Ureter (tissue), 1 donor: ENCODE data around the gene POC1A. TPM values are rescaled to one million over a fixed set of nuclear protein-coding genes. Genes with fewer than 3 reads are reported as not detected.

ENCODE experiments used
- DNase-seq: peaks from one replicate; pipeline ENCODE4 v3.0.0-alpha.2; 2020; ENCODE audit warnings: low spot score
- total RNA-seq: library from RNA; stranded (reverse); gene quantifications from one replicate; pipeline ENCODE4 v1.2.4, GENCODE V29; 2023
- donor health status: DM: yes; HTN: yes; CAD: no.

POC1A gene
- total RNA-seq, 1 donor from 2014 or later: 3.6 TPM

DNA sequence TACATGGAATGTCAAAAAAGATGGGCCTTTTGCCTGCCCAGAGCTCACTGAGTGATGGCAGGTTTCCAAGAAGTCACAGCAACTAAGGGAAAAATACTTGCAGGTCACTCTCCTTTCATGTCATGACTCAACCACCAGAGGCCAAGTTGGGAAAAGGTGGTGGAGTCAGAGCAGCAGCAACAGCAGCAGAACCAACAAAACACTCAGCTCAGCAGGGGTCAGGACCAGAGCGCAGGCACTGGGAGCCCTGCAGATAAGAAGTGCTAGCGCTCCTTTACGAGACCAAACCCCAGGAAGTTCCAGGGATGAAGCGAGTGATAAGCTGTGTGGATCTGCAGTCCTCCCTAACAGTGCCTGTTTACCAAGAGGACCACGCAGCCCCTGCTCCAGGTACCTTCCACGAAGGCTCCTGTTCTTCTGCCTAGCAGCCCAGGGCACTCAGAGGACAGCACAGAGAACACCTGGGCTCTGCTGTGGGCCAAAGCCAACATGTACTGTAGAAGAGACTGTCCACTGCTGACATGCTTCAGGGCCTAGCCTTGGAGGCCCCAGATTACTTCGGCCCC lies 26.0 kb downstream of the POC1A start:
- DNase-seq: no peak

DNA sequence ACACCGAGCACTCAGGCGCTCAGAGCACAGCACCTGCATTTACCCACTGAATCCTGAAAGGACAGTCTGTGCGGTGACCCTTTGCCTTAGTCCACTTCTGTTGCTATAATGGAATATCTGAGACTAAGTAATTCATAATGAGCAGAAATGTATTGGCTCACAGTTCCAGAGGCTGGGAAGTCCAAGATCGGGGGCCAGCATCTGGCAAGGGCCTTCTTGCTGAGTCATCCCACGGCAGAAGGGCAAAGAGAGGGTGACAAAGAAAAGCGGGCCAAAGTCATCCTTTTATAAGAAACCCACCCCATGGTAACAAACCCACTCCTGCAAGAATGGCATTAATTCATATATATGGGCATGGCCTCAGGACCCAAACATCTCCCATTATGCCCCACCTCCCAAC lies 27.7 kb downstream of the POC1A start:
- DNase-seq: no peak

DNA sequence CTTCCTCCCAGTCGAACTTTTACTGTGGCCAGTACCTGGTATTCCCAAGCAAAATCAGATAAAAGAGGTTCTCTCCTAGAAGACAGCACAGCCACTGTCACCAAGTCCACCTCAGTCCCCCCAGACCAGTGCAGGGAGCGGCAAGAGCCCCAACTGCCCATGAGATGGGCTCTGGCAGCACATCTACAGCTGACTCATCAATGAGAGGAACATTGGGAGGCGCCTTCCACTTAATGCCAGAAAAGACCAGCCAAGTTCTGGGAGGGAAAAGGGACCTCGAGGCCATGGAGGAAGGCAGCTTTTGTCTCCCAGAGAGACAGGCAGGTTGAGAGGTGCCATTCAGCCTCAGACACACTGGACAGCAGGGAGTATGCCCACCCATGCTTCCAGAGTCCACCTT lies 28.2 kb downstream of the POC1A start:
- no peak for DNase-seq

DNA sequence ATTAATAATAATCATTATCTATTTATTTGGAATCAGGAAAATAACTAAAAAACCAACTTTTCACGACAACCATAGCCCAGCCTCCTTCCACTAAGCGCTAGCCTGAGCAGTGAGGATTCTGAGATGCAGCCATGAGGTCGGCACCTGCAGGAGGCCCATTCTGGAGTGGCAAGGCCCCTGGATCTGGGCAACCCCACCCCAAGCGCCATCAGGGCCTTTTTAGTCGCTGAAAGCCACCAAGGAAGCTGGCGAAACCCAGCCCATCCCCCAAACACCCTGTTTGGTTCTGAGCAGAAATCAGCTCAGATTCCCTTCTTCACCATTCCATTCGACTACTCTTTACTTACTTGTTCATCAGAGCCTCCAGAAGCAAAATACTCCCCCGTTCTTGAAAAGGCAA lies 29.5 kb downstream of the POC1A start:
- DNase-seq: no peak

DNA sequence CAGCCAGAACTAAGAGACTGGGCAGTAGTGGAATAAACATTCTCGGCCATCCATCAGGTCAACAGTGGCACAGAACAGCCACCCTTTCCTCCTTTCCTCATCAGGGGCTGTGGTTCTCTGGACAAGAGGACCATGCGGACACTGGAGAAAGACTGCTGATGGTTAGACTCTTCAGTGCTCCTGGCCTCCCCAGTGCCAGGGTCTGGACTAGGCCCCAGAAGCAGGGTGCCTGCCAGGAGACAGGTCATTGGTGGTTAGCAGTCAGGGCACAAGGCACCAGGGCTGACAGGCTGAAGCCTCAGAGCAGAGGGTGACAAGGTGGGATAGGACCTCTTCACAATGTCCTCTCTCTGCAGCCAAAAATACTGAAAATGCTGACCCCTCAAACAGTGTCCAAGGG lies 30.1 kb downstream of the POC1A start:
- no peak for DNase-seq

DNA sequence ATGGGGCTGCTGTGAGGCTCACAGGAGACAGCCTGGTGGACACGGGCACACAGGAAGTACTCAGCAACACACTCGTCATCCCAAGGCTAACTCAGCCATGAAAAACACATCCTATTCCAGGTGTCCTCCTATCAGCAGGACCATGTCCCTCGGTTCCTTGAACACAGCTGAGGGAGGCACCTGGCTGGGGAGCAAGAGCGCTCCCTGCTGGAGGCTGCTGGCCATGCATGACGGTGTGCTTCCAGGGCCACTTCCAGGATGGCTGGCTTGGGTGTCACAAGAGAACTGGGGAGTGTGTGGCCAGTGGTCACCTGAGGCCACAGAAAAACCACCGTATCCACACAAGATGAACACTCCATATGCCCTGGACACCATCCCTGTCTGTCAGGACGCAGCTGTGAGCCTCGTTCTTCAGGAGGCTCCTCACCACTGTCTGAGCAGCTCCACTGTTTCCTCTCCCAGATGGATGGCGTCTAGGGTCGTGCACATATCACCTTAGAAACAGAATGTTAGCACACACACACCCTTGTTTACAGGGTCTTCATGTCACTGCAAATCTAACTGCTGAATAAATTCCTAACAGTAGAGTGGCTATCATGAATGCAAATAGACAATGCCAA lies 31.0 kb downstream of the POC1A start:
- peak; percentile 79 for DNase-seq

DNA sequence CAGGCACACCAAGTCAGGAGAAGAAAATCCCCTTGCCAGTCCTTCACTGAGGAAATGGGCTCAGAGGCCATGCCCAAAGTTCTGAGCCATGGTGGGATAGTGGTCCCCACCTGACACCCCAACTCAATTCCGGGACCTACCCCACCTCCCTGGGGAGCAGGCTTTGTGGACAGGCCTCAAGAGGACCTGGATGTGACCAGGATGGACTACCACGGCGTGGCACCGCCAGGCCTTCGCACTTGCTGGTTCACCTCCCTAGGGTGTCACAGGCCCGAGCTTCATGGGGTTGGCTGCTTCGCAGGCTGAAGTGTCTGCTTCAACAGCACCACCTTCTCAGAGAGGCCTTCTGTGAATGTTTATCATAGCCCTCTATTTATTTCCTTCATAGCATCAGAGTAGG lies 31.7 kb downstream of the POC1A start:
- no peak for DNase-seq

DNA sequence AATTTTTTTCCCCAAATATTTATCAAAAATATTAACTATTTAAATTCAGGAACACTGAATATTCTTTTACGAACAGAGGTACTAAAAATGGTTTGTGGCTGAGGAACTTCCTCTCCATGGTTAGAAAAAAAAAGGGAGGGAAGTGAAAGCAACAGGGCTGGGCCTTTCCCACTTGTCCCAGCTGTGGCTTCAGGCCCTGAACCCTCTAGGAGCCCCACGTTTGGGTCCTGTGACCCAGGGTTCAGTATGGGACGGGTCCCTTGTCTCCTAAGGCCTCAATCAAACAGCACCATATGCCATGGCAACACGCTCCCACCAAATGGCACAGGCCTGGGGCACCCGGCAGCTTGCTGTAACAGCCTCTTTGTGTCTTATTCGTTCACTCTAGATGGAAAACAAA lies 32.4 kb downstream of the POC1A start:
- no peak for DNase-seq

DNA sequence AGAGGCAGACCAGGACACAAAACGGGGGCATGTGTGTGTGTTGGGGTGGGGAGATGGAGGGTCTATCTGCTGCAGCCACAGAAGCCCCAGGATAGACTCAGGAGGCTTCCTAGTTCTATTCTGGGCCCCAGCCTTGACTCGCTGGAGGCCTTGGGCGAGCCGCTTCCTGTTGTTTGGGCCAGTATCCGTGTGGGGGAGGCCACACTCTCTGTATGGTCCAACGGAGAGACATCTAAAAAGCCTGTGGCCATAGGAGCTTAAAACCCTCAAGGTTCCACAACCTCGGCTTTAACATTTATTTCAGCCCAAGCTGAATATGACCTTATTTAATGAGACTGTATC lies 32.8 kb downstream of the POC1A start:
- no peak for DNase-seq

DNA sequence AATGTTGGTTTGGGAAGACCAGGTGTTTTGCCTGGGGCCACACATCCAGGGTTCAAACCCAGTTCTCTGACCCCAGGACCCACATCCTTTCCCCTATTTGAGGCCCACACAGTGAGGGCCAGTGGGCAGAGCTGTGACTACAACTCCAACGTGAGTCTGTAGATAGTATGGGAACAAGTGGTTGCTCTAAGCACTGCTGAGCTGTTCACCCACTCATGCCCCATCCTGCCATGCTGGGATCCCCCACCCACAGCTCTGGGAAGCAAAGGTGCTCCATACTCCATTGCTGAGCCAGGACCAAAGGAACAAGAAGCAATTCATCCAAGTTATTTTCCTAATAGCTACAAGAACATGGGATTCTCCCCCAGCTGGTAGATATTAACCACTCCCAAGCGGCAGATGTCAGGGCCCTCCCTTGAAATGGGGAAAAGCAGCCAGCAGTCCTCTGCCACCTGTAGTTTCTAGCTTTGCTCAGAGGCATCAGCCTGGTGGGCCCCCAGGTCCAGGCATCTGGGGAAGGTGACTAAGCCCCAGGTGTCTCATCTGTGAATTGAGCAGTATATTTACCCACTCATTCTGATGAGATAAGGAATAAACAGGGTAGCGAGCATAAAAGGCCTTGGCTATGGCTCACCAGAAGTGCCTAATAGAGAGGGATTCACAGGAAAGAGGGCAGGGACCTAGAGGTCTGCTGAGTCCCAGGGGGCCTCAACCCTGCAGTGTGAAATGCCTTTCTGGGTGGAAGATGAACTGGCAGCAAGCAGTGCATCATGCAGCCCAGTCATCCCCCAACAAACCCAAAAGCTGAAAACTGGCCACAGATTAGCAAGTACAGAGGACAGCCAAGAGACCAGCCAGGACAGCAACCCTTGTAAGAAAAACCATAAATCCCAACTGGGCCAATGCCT lies 33.4 kb downstream of the POC1A start:
- no peak for DNase-seq

DNA sequence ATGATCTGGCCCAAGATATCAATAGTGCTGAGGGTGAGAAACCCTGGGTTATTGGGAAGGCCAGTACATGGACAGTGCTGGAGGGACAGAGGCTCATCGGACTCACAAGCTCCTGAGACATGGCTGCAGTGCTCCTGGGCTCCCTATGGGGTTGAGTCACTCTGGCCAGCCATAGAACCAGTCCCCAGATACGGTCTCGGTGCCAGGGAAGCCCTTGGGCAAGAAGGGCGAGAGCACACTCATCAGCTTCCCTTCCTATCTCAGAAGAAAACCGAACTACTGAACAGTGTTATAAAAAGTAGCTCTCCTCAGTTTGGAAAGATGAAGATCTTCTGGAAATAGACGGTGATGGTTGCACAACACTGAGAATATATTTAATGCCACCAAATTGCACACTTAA lies 34.4 kb downstream of the POC1A start:
- no peak for DNase-seq

DNA sequence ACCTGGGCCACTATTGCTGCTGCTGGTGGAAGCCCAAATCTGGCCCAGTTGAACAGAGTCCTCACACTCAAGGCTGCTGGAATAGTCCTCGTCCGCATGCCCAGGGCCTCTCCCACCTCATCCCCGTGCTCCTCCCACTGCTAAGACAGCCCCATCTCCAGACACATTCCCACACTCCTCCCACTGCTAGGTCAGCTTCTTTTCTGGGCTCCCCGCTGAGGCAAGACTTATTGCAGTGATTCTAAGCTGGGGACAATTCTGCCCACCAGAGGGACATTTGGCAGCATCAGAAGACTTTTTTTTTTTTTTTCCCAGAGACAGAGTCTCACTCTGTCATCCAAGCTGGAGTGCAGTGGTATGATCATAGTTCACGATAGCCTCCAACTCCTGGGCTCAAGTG lies 35.1 kb downstream of the POC1A start:
- DNase-seq: no peak

DNA sequence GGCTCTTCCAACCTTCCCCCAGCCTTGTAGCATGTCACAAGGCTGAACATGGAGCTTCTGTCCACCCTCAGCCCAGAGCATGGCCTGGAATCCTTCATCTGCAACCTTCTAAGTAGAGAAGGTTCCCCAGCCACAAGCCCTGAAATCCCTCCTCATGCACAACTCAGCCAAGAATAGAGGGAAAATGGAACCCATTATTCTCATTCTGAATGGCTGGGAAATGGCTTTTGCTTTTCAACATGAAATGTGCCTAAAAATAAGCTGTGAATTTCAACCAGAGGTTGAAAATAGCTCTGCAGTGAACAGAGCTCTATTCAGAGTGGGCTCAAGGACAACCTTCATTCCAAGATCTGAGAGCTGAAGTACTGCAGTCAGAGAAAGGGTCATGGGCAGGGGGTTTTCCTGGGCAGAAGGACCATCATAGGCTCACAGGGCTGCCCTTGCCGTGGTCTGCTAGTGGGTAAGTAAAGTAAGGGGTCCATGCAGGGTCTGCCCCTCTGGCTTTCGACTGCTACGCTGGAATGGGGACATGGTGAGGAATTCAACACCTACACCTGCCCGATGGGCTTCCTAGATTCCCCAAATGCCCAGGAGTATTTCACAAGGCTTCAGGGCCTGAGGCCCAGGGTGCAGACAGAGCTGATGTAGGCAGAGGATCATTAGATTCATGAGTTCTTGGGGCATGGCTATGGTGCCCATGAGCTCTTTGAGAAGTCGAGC lies 35.9 kb downstream of the POC1A start:
- DNase-seq: no peak

DNA sequence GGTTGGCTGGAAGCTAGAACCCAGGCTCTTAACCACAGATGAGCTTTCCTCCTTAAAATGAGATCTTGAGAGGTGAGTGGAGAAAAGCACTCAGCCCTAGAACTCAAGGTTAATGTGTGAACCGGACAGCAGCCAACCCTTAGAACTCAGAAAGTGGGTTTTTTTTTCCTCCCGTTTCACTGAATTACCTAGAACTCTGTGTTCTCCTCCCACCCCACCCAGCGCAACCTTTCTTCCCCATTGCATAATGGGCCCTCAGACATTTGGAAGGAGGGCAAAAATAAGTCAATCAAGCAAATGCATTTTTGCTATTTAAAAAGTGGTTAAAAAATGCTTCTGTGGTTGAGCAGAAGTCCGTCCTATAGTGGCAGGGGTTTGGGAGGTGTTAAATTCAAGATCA lies 36.7 kb downstream of the POC1A start:
- DNase-seq: no peak

DNA sequence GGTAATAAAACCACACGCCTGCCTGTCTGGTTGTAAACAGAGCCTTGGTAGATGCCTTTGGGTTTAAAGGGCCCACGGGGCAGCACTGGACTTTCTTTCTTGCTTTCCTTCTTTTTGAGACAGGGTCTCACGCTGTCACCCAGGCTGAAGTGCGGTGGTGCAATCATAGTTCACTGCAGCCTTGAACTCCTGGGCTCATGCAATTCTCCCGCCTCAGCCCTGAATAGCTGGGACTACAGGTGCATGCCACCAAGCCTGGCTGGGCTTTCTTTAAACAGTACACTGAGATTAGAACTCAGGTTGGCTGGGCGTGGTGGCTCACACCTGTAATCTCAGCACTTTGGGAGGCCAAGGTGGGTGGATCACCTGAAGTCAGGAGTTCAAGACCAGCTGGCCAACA lies 42.2 kb downstream of the POC1A start:
- no peak for DNase-seq

DNA sequence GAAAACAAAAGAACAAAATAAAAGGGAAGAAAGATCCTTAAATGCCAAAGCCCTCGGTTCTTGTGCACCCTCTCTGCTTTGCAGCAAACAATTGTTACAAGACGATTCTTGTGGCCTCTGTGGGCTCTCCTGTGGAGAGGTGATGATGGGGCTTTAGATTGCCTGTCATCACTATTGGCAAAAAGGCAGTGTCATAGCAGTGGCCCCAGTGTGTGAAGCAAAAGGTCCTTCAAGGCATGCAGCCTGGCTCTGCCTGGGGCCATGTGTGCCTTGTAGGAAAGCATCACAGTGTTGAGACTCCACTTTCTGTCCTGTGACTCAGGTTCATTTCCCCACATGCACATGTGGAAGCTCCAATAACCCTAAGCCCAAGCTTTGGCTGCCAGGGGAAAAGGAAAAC lies 43.7 kb downstream of the POC1A start:
- no peak for DNase-seq

DNA sequence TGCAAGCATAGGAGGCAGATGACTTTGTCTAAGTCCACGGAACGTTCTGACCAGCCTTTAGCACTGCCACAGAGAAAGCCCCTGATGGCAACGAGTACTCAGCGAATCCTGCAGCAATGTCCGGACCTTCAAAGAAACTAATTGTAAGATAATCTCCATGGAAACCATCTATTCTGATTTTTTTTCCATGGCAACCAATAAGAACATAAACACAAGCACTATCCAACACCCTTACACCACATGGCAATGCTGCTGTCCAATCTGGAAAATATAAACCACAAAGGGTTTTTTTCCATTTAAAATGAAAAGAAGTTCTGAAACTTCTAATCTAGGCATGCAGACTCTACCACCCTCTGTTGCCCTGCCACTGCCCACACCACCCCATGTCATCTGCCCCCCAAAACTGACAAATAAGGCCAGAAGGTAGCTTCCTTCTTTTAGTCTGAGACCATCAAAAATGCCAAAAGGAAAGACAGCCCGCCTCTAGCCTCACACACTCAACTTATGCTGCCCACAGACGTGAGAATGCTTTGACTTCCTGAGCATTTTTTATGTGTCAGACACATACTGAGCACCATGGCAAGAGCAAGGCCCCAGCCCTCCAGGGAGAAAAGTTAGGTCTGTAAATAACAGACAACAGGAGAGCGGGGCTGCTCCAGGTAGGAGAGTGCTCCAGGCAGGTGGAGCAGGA lies 44.5 kb downstream of the POC1A start:
- DNase-seq: no peak

DNA sequence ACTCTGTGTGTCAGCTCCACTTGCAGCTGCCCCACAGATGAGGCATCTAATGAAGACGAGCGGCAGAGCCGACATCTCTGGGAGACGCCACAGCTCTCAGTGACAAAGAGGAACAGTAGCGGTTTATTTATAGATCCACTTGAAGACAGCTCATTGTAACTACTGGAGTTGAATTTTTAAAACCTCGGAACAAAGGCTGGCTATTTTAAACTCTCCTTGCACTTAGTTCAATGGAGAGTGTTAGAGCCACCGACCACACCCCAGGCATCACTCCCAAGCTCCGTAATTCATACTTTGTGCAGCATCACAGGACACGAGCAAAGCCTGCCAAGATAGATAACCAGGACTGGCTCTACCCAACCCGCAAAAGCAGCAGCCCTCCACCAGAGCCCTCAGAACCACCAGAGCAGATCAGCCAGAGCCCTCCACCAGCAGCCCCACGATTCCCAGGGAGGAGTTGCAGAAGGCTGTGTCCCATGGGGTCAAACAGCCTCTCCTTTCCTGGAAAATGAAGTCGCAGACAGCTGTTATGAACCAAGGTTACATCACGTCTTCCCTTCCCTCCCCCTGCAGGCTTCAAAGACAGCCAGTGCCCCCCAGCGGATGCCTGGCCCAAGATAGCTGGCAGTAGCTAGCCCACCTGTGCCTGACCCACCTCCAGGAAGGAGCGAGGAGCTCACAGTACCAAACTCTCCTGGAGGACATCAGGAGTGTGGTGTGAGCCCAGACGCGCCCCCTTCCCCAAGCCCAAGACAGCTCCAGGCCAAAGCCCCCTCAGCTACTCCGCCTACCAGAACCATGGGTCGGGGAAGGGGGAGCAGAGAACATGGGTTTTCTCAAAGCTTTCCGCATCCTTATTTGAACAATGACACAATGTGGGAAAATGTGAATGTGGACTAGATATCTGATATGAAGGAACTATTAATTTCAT lies 45.7 kb downstream of the POC1A start:
- DNase-seq: no peak

DNA sequence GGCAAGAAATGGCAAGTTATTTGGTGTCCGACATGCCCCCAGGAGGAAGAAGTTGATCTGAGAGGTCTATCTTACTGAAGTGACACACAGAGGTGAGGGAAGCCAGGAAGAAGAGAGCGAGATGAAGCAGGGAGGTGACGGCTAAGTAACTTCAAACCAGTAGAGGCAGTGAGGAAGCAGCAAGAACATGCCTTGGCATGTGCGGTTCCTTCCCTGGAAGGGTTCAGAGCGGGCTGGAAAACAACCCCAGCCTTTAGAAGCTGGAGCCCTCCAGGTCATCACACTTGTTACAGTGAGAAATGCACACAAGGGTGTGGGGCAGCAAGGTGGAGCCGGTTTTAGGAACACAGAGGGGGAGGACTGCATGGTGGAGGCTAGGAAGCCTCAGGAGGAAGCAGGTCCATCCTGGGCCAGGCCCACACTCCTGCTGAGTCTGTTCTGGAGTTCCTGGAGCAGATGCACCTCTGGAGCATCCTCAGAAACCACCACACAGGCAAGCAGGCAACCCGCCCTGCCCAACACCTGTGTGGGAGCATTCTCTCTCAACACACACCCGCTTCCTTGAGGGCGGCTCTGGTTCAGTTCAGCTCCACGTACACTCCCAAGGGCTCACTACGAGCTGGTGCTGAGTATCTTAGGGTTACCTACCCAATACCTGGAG lies 47.1 kb downstream of the POC1A start:
- no peak for DNase-seq
